Testis (tissue), 2 donors: ENCODE results near the gene BTD.

Source experiments
- CTCF ChIP-seq, 3 experiments: fragments of 450-650 bp in 2 of 3; fragments of 200-600 bp in 1 of 3; sonication (generic) in 1 of 3; IDR thresholded peaks; one replicate each; pipeline ENCODE4 v1.5.1; 2016 to 2019; ENCODE audit warnings: antibody characterized with exemption in 3 of 3, mild to moderate bottlenecking in 2 of 3, moderate library complexity in 1 of 3
- POLR2A ChIP-seq: fragments of 450-650 bp; IDR thresholded peaks from one replicate; pipeline ENCODE4 v1.6.1; 2017; ENCODE audit warnings: antibody characterized with exemption, mild to moderate bottlenecking, moderate library complexity

- TF ChIP-seq CTCF (IDR thresholded peaks at IDR 0.05) = no peak
- TF ChIP-seq POLR2A = no peak
These were observed 45.4 kb downstream of the BTD start for GRCh38 chr3:15646851-15647511.
